Activated CD8-positive, alpha-beta T cell treated with anti-CD3 and anti-CD28 coated beads, Interleukin-2, amount 10 ng/mL, durations not matched to agents 7 days and 5 days (primary cell): ENCODE data around the gene LAMA3. TPM values are rescaled to one million over a fixed set of nuclear protein-coding genes. Genes with fewer than 3 reads are reported as not detected.

ENCODE experiments used
- ATAC-seq: fragments of 150-1000 bp; cut with Tn5 transposase; one replicate; pipeline ENCODE4 v1.10.0; 2021; ENCODE audit warnings: moderate library complexity
- CTCF ChIA-PET: fragments of 350-600 bp; sonication (Branson Sonifier 250); formaldehyde crosslinking; loops from one replicate; lab custom pipeline; 2021; ENCODE audit warnings: antibody characterized with exemption; lab: Charles Lee
- POLR2A ChIA-PET: fragments of 350-600 bp; sonication (Branson Sonifier 250); formaldehyde crosslinking; loops from one replicate; lab custom pipeline; 2021; ENCODE audit warnings: antibody characterized with exemption; lab: Charles Lee
- DNase-seq: peaks from one replicate; pipeline ENCODE4 v3.0.0-alpha.2; 2020
- H3K27ac Mint-ChIP-seq: one replicate; pipeline ENCODE4 v1.8.0; 2021; ENCODE audit warnings: mild to moderate bottlenecking, mixed read lengths
- H3K27me3 Mint-ChIP-seq: one replicate; pipeline ENCODE4 v1.8.0; 2021; ENCODE audit warnings: low read depth, mixed read lengths
- H3K36me3 Mint-ChIP-seq: one replicate; pipeline ENCODE4 v1.8.0; 2021; ENCODE audit warnings: low read depth, mixed read lengths
- H3K4me1 Mint-ChIP-seq: one replicate; pipeline ENCODE4 v1.8.0; 2021; ENCODE audit warnings: low read depth, mixed read lengths
- H3K4me3 Mint-ChIP-seq: one replicate; pipeline ENCODE4 v1.8.0; 2021; ENCODE audit warnings: mild to moderate bottlenecking, mixed read lengths
- H3K9me3 Mint-ChIP-seq: one replicate; pipeline ENCODE4 v1.8.0; 2022; ENCODE audit warnings: mixed read lengths; ENCODE audit not compliant: insufficient read depth
- total RNA-seq, 2 experiments: library from RNA; stranded (reverse); gene quantifications; one replicate each; pipeline ENCODE4 v1.2.3, GENCODE V29; 2021

LAMA3 gene
- total RNA-seq, 2 experiments from 2014 or later: 0.63 to 1.4 TPM

DNA sequence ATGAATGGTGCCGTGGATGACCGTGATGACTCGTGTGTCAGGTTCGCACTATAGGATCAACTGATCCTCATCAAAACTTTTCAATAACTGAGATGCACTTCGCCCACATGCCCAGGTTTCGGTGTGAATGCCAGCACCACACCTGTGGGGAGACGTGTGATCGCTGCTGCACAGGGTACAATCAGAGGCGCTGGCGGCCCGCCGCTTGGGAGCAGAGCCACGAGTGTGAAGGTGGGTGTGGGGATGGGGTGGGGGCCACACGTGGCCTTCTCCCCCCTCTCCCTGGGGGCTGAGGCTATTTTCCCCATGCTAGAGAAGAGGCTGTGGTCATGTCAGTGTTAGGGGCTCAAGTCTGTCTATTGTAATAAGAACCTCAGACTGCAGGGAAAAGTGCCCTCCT is 69.0 kb downstream of the LAMA3 start:
- H3K9me3 Mint-ChIP-seq: no peaks in the 10 kb centered on the region
- ChIA-PET CTCF (no interaction called here), POLR2A (no interaction called here)
- no peak overlapping the region for H3K4me3 Mint-ChIP-seq
- ATAC-seq (no peak), DNase-seq (no peak)
- H3K4me1 Mint-ChIP-seq: no peaks in the 10 kb centered on the region
- no peaks in the 10 kb centered on the region for H3K36me3 Mint-ChIP-seq
- H3K27me3 Mint-ChIP-seq: peaks cover 9% of the 10 kb centered on the region
- no peak overlapping the region for H3K27ac Mint-ChIP-seq

DNA sequence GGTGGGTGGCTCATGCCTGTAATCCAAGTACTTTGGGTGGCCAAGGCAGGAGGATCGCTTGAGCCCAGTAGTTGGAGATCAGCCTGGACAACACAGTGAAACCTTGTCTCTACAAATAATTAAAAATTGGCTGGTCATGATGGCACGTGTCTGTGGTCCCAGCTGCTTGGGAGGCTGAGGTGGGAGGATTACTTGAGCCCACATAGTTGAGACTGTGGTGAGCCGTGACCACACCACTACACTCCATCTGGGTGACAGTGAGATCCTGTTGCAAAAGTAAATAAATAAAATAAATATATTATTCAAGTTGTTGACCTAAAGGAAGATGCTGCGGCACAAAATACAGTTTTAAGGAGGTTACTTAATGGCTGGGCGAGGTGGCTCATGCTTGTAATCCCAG is 72.7 kb downstream of the LAMA3 start:
- no peaks in the 10 kb centered on the region for H3K9me3 Mint-ChIP-seq

DNA sequence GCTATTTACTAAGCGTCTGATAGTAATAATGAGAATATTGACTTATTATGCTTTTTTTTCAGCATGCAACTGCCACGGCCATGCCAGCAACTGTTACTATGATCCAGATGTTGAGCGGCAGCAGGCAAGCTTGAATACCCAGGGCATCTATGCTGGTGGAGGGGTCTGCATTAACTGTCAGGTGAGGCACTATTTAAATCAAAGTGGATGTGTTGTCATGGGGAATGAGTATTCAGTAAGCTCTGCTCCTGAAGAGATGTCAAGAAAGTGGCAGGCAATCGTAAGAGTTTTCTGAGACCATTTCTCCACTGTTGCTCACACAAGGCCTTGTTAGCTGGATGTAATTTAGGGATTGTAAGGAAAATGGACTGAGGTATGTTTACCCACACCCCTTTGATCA is 74.1 kb downstream of the LAMA3 start:
- Mint-ChIP-seq H3K9me3 (no peaks in the 10 kb centered on the region), H3K27me3 (peaks cover 27% of the 10 kb centered on the region), H3K4me1 (no peaks in the 10 kb centered on the region), H3K4me3 (no peak overlapping the region), H3K27ac (no peak overlapping the region), H3K36me3 (no peaks in the 10 kb centered on the region)
- no peak for DNase-seq
- POLR2A ChIA-PET: no interaction called here
- ATAC-seq: no peak
- CTCF ChIA-PET: no interaction called here

More for the DNA sequence above, 72.7 kb downstream of the LAMA3 start:
- no peak for DNase-seq
- Mint-ChIP-seq H3K27ac (no peak overlapping the region), H3K27me3 (peaks cover 22% of the 10 kb centered on the region), H3K4me1 (no peaks in the 10 kb centered on the region), H3K4me3 (no peak overlapping the region), H3K36me3 (no peaks in the 10 kb centered on the region)
- ChIA-PET POLR2A (no interaction called here), CTCF (no interaction called here)
- no peak for ATAC-seq

DNA sequence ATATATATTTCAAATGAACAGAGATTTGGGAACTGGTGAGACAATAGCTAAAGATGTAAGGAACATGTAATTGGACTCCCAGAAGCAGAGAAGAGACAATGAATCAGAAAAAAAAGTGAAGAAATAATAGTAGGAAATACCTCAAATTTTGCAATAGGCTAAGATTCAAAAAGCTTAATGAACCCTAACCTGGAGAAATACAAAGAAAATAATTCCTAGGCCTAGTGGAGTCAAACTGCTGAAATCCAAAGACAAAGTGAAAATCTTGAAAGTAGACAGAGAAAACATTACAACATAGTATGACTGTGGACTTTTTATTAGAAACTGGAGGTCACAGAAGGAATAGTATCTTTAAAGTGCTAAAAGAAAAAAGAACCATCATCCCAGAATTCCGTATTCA is 76.7 kb downstream of the LAMA3 start:
- ChIA-PET POLR2A (no interaction called here), CTCF (interaction anchor here (1.6 kb wide), 1 partner anchor 11 kb away, joined by 3 read pairs; no protein-coding TSS in a partner anchor)
- Mint-ChIP-seq H3K27ac (no peak overlapping the region), H3K36me3 (no peaks in the 10 kb centered on the region), H3K9me3 (no peaks in the 10 kb centered on the region), H3K27me3 (peaks cover 38% of the 10 kb centered on the region), H3K4me3 (no peak overlapping the region), H3K4me1 (no peaks in the 10 kb centered on the region)
- no peak for DNase-seq
- ATAC-seq: no peak

DNA sequence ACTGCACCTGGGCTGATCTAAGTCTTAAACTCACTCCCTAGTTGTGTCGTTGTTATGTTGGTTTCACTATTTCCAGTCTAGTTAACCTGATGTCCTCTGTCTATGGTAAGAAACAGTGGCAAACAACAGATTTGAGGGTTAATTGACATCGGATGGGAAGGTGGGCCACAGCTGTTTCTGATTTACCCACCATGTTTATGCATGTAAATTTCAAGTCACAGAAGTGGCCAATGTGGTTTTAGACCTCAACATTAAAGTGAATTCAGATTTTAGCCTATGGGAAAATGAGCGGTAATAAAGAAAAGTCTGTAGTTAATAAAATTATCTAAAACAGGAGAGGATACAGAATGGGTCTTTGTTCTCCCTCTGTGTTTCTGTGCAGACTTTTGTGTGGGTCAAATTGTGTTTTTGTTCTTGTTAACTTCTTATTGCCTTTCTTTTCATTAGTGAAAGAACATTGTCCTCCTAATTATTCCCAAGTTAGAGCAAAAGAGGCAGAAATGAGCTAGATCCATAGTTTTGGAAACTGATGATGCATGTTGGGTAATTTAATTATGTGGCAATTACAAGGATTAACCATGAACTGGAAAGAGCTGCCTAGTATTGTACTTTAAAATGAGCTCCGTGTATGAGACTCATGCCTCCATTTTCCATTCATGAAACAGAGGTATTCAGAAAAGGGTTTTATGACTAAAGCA is 83.2 kb downstream of the LAMA3 start:
- ATAC-seq: no peak
- no peak overlapping the region for H3K27ac Mint-ChIP-seq
- no peak overlapping the region for H3K4me3 Mint-ChIP-seq
- H3K36me3 Mint-ChIP-seq: no peaks in the 10 kb centered on the region
- peaks cover 41% of the 10 kb centered on the region for H3K27me3 Mint-ChIP-seq
- DNase-seq: no peak
- ChIA-PET POLR2A (no interaction called here), CTCF (no interaction called here)
- no peaks in the 10 kb centered on the region for H3K9me3 Mint-ChIP-seq
- H3K4me1 Mint-ChIP-seq: no peaks in the 10 kb centered on the region

DNA sequence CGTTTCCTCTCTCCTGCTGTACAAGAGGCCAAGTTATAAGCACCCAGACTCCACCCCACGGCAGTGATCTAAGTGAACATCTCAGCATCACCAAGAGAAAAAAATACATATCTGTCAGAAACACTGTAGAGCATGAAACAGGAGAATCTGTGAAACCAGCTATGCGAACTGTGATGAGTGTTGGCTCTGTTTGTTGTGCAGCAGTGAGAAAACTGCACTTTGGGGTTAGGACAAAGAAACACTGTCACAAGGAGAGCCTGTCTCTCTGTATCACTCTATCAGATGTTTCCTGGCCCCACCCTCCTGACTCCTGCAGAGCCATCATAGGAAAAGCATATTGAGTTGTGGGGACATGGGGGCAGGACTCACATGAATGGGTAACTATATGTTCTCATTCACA is 87.1 kb downstream of the LAMA3 start:
- no peaks in the 10 kb centered on the region for H3K36me3 Mint-ChIP-seq
- POLR2A ChIA-PET: no interaction called here
- no peak overlapping the region for H3K27ac Mint-ChIP-seq
- CTCF ChIA-PET: no interaction called here
- DNase-seq (no peak), ATAC-seq (no peak)
- no peaks in the 10 kb centered on the region for H3K9me3 Mint-ChIP-seq
- peaks cover 34% of the 10 kb centered on the region for H3K27me3 Mint-ChIP-seq
- no peaks in the 10 kb centered on the region for H3K4me1 Mint-ChIP-seq
- no peak overlapping the region for H3K4me3 Mint-ChIP-seq

DNA sequence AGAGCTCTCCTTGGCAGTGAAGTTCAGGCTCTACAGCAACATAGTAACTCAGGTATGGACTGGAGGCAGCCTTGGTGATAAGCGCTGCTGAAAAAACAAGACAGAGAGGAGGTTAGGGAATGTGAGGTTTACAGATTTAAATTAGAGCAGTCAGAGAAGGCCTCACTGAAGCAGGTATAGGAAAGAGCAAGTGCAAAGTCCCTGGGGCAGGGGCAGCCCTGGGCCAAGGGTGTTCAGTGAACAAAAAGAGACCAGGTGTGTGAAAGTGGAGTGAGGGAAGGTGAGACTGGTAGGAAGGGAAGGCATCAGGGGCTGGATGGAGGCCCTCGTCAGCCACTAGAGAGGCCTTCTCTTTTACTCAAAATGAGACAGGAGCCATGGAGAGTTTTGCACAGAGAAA is 89.6 kb downstream of the LAMA3 start:
- Mint-ChIP-seq H3K27ac (no peak overlapping the region), H3K27me3 (peaks cover 23% of the 10 kb centered on the region), H3K4me3 (no peak overlapping the region), H3K36me3 (no peaks in the 10 kb centered on the region), H3K9me3 (no peaks in the 10 kb centered on the region), H3K4me1 (no peaks in the 10 kb centered on the region)
- CTCF ChIA-PET: no interaction called here
- POLR2A ChIA-PET: no interaction called here
- ATAC-seq (no peak), DNase-seq (no peak)

DNA sequence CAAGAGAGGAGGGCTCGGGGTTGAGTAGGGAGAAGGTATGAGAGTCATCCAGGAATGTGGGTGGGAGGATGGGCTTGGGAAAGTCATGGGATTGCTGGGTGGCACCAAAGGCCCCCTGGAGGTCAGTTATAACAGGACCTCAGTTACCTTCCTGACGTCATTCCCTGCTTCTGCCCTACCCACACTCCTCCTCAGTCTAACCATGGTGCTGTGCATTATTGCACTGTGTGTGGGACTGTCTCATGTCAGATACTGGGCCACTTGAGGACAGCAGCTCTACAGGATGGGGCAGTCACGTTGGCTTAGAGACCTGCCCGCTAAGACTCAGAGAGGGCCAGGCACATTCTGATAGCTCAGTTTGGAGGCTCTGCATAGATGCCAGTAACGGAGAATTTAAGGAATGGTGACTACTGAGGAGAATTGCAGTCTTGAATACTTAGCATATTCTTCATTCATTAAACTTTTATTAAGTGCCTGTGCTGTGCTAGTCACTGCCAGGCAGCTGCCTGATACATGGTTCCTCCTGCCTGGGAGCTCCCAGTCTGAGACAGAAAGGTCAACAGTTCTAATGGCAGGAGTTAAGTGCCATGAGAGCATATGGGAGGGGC is 90.5 kb downstream of the LAMA3 start:
- no peaks in the 10 kb centered on the region for H3K36me3 Mint-ChIP-seq
- H3K27me3 Mint-ChIP-seq: peaks cover 22% of the 10 kb centered on the region
- ATAC-seq (no peak), DNase-seq (no peak)
- no peak overlapping the region for H3K27ac Mint-ChIP-seq
- H3K4me3 Mint-ChIP-seq: no peak overlapping the region
- H3K4me1 Mint-ChIP-seq: no peaks in the 10 kb centered on the region
- POLR2A ChIA-PET: no interaction called here
- H3K9me3 Mint-ChIP-seq: no peaks in the 10 kb centered on the region
- CTCF ChIA-PET: no interaction called here

DNA sequence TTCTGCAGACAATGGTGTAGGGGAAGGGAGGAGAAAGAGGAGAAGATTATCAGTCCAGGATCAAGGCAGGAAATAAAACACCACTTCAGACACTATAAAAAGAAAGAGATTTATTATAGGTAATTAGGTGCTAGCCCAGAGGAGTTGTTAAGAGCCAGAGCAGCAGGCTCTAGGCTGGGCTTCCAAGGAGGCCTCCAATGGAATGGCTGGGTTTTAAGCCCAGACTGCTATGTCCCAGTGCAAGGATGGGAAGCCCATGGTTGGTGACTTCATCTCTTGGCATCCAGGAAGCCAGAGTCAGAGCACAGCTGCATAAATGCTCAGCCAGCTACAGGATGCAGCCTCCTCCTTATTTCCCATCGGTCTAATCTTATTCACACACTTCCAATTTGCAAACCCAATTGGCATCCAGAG is 95.6 kb downstream of the LAMA3 start:
- no peaks in the 10 kb centered on the region for H3K9me3 Mint-ChIP-seq
- peaks cover 20% of the 10 kb centered on the region for H3K27me3 Mint-ChIP-seq
- no peak overlapping the region for H3K4me3 Mint-ChIP-seq
- H3K27ac Mint-ChIP-seq: no peak overlapping the region
- H3K36me3 Mint-ChIP-seq: peaks cover 1% of the 10 kb centered on the region
- no peak for ATAC-seq
- ChIA-PET POLR2A (no interaction called here), CTCF (no interaction called here)
- H3K4me1 Mint-ChIP-seq: no peaks in the 10 kb centered on the region
- DNase-seq: no peak

DNA sequence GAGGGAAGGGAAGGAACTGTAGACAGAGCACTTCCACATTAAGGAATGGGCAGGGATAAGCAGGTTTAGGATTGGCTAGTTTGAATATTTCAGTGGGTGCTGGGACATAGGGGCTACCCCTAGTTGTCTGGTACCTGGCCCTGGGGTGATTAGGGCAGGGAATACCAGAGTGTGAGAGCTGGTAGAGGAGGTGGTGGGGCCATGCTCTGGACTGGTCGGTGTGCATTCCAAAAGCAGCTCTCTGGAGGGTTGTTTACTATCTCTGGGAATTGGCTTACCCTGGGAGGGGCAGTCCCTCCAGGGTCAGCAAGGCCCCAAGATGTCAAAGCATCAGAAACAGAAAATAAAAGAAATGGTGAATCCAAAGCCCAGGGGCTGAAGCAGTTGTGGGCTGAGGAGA is 103.8 kb downstream of the LAMA3 start:
- Mint-ChIP-seq H3K27me3 (peaks cover 19% of the 10 kb centered on the region), H3K27ac (no peak overlapping the region), H3K9me3 (no peaks in the 10 kb centered on the region), H3K4me1 (peaks cover 2% of the 10 kb centered on the region), H3K36me3 (no peaks in the 10 kb centered on the region), H3K4me3 (no peak overlapping the region)
- ATAC-seq: no peak
- no peak for DNase-seq
- CTCF ChIA-PET: no interaction called here
- POLR2A ChIA-PET: no interaction called here

DNA sequence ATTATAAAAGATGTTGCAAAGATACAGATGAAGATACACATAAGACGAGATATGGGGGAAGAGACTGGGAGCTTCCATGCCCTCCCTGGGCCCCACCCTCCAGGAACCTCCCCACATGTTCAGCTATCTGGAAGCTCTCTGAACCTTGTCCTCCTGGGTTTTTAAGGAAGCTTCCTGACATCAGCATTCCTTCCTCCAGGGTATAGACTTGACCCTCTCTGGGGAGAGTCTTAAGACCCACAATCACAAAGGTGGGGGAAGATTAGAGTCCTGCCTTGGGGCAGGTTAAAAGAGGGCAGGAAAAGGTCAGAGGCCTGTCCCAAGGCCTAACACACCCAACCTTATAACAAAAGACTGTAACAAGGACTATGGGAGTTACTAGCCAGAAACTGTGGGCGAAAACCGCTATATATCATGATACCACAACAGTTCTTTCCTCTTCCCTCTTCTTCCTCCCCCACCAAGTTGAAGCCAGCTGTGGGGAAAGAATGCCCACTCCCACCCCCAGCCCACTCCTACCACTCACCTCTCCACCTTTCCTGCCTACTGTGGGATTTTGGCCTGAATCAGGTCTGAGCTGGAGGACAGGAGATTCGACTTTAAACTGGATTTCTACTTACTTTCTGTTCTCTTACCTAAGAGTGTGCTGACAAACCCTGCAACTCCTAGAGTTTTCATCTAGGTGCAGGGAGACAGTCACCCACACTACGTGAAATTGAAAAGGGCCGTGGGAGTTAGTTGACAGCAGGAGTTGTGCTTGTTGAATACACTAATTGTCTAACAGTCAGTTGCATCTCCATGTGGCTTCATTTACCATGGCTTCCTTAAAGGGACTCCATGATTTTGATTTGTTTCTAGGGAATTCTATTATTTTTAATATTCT is 105.0 kb downstream of the LAMA3 start:
- DNase-seq (no peak), ATAC-seq (no peak)
- Mint-ChIP-seq H3K9me3 (no peaks in the 10 kb centered on the region), H3K27me3 (peaks cover 18% of the 10 kb centered on the region), H3K4me3 (no peak overlapping the region), H3K4me1 (peaks cover 2% of the 10 kb centered on the region), H3K27ac (no peak overlapping the region), H3K36me3 (no peaks in the 10 kb centered on the region)
- CTCF ChIA-PET: no interaction called here
- POLR2A ChIA-PET: interaction anchor here (0.7 kb wide), 1 partner anchor 237 kb away, joined by 3 read pairs; no protein-coding TSS in a partner anchor

DNA sequence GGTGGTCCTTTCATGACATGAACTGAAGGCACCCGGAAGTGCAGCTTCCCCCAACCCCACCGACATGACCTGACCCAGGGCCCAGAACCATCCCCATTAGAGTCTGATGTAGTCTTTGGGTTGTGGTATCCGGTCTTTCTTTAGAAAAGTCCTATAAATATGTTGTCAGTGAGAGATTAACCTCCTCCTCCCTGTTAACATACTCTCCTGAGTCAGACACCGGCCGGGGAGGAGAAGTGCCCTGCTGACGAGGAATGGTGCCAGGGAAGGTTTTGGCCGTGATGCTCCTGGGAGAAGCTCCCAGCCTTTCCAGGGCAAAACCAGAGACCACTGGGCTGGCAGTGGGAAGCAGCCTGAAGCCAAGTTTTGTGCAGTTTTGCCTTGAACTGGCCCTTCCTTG is 109.0 kb downstream of the LAMA3 start:
- ChIA-PET POLR2A (no interaction called here), CTCF (no interaction called here)
- Mint-ChIP-seq H3K36me3 (no peaks in the 10 kb centered on the region), H3K4me1 (peaks cover 2% of the 10 kb centered on the region), H3K4me3 (no peak overlapping the region), H3K27me3 (peaks cover 34% of the 10 kb centered on the region), H3K9me3 (no peaks in the 10 kb centered on the region), H3K27ac (no peak overlapping the region)
- ATAC-seq (no peak), DNase-seq (peak; percentile 15)
